AG04449 (cell line): ENCODE data around the gene B4GALNT3.

Experiments
- CTCF ChIA-PET: fragments of 350-600 bp; formaldehyde crosslinking; extraction: SDS; loops from one replicate; lab custom pipeline; 2021; ENCODE audit warnings: antibody characterized with exemption; lab: Yijun Ruan, JAX
- POLR2A ChIA-PET: fragments of 400-600, 350-600 bp; formaldehyde crosslinking; extraction: SDS; loops from one replicate; lab custom pipeline; 2020; ENCODE audit warnings: antibody characterized with exemption, inconsistent platforms; lab: Yijun Ruan, JAX
- DNase-seq: peaks from one replicate; pipeline ENCODE4 v3.0.0-alpha.2; 2010; ENCODE audit warnings: low read depth, low spot score
- H3K4me3 ChIP-seq: 2 replicates; pipeline ENCODE4 v1.5.1; 2011; ENCODE audit warnings: low read depth, mild to moderate bottlenecking, control low read depth, low read length
- CTCF ChIP-seq: IDR thresholded peaks from one replicate; pipeline ENCODE4 v1.5.1; 2011; ENCODE audit warnings: mild to moderate bottlenecking, moderate library complexity, low read length, control low read depth, inconsistent platforms; ENCODE audit not compliant: insufficient read depth; ENCODE audit errors: missing control alignments

Gene B4GALNT3

GRCh38 chr12:608921-609320 lies 149.2 kb downstream of the B4GALNT3 start:
- no peak for DNase-seq
- no peak for TF ChIP-seq CTCF
- CTCF ChIA-PET: interaction anchor here (1.5 to 5.2 kb wide), 2 partner anchors 33 to 143 kb away, joined by 4 to 27 read pairs; partner anchors contain the start of gene WNK1
- H3K4me3 ChIP-seq: no peak overlapping the region
- POLR2A ChIA-PET: no interaction called here

GRCh38 chr12:611721-612120 lies 152.0 kb downstream of the B4GALNT3 start:
- no peak for TF ChIP-seq CTCF
- DNase-seq: no peak
- CTCF ChIA-PET: interaction anchor here (0.8 kb wide), 1 partner anchor 140 kb away, joined by 3 read pairs; no protein-coding TSS in a partner anchor
- H3K4me3 ChIP-seq: no peak overlapping the region
- POLR2A ChIA-PET: no interaction called here

- ChIA-PET POLR2A (no interaction called here), CTCF (no interaction called here)
- H3K4me3 ChIP-seq: no peak overlapping the region
- no peak for TF ChIP-seq CTCF
- no peak for DNase-seq
Observed at GRCh38 chr12:612293-612692, 152.6 kb downstream of the B4GALNT3 start.

- CTCF ChIA-PET: no interaction called here
- TF ChIP-seq CTCF: no peak
- H3K4me3 ChIP-seq: no peak overlapping the region
- POLR2A ChIA-PET: no interaction called here
- DNase-seq: no peak
Observed at GRCh38 chr12:612886-613285, 153.1 kb downstream of the B4GALNT3 start.
